H7 (cell line): ENCODE measurements around the gene PDK3. TPM values are rescaled to one million over a fixed set of nuclear protein-coding genes. Genes with fewer than 3 reads are reported as not detected.

ENCODE experiments used
- DNase-seq: peaks from one replicate; pipeline ENCODE4 v3.0.0; 2012
- H3K27me3 ChIP-seq: 2 replicates; pipeline ENCODE4 v1.6.0; 2011; ENCODE audit warnings: mild to moderate bottlenecking, low read length; ENCODE audit not compliant: control insufficient read depth, insufficient read depth
- H3K36me3 ChIP-seq: replicated peaks from 2 replicates; pipeline ENCODE4 v1.5.1; 2011; ENCODE audit warnings: low read length; ENCODE audit not compliant: control insufficient read depth, insufficient read depth
- H3K4me3 ChIP-seq: 2 replicates; pipeline ENCODE4 v1.5.1; 2011; ENCODE audit warnings: low read depth, mild to moderate bottlenecking, control low read depth, low read length, moderate library complexity; ENCODE audit not compliant: insufficient read depth
- total RNA-seq: library from RNA; depleted of rRNA; stranded (reverse); fragments of >200 nt; shearing (Covaris generic); gene quantifications from 2 replicates; pipeline ENCODE4 v1.2.3, GENCODE V29; 2014

The PDK3 gene
- total RNA-seq, 1 experiment from 2014 or later, result 29.3 TPM

GRCh38 chrX:24494647-24495075, 29.6 kb downstream of the PDK3 start:
- H3K27me3 ChIP-seq, result no peaks in the 10 kb centered on the region
- H3K36me3 ChIP-seq, result no peaks in the 10 kb centered on the region
- H3K4me3 ChIP-seq, result no peak overlapping the region
- no peak for DNase-seq

GRCh38 chrX:24495700-24496099, 30.6 kb downstream of the PDK3 start:
- DNase-seq, result no peak
- Histone ChIP-seq H3K36me3 (peaks cover 1% of the 10 kb centered on the region), H3K4me3 (no peak overlapping the region), H3K27me3 (no peaks in the 10 kb centered on the region)

- peaks cover 1% of the 10 kb centered on the region for H3K36me3 ChIP-seq
- H3K27me3 ChIP-seq, result no peaks in the 10 kb centered on the region
- no peak overlapping the region for H3K4me3 ChIP-seq
- DNase-seq, result no peak
These were observed 33.1 kb downstream of the PDK3 start for GRCh38 chrX:24498181-24498580.

GRCh38 chrX:24498975-24499374, 33.9 kb downstream of the PDK3 start:
- DNase-seq, result no peak
- Histone ChIP-seq H3K36me3 (peaks cover 1% of the 10 kb centered on the region), H3K4me3 (no peak overlapping the region), H3K27me3 (no peaks in the 10 kb centered on the region)

GRCh38 chrX:24506082-24506481, 41.0 kb downstream of the PDK3 start:
- H3K36me3 ChIP-seq, result peaks cover 1% of the 10 kb centered on the region
- H3K4me3 ChIP-seq, result no peak overlapping the region
- DNase-seq, result no peak
- no peaks in the 10 kb centered on the region for H3K27me3 ChIP-seq

GRCh38 chrX:24508375-24508774, 43.3 kb downstream of the PDK3 start:
- no peak for DNase-seq
- peaks cover 1% of the 10 kb centered on the region for H3K36me3 ChIP-seq
- no peak overlapping the region for H3K4me3 ChIP-seq
- H3K27me3 ChIP-seq, result no peaks in the 10 kb centered on the region

- Histone ChIP-seq H3K36me3 (peaks cover 1% of the 10 kb centered on the region), H3K27me3 (no peaks in the 10 kb centered on the region), H3K4me3 (no peak overlapping the region)
- DNase-seq, result no peak
These were observed 48.3 kb downstream of the PDK3 start for GRCh38 chrX:24513416-24513815.

- peak; percentile 22 for DNase-seq
- Histone ChIP-seq H3K4me3 (no peak overlapping the region), H3K36me3 (no peaks in the 10 kb centered on the region; the same call in none of the 2 replicates), H3K27me3 (no peaks in the 10 kb centered on the region)
These were observed 50.4 kb downstream of the PDK3 start for GRCh38 chrX:24515447-24515846.

- no peak for DNase-seq
- H3K27me3 ChIP-seq, result no peaks in the 10 kb centered on the region
- H3K4me3 ChIP-seq, result no peak overlapping the region
- H3K36me3 ChIP-seq, result no peaks in the 10 kb centered on the region
These were observed 55.4 kb downstream of the PDK3 start for GRCh38 chrX:24520472-24520871.

- Histone ChIP-seq H3K27me3 (no peaks in the 10 kb centered on the region), H3K4me3 (no peak overlapping the region), H3K36me3 (peaks cover 2% of the 10 kb centered on the region)
- DNase-seq, result no peak
These were observed 60.4 kb downstream of the PDK3 start for GRCh38 chrX:24525455-24525854.

GRCh38 chrX:24526616-24527015, 61.5 kb downstream of the PDK3 start:
- DNase-seq, result peak; percentile 49
- no peaks in the 10 kb centered on the region for H3K27me3 ChIP-seq
- no peak overlapping the region for H3K4me3 ChIP-seq

GRCh38 chrX:24528605-24529004, 63.5 kb downstream of the PDK3 start:
- peak; percentile 52 for DNase-seq
- Histone ChIP-seq H3K36me3 (peaks cover 2% of the 10 kb centered on the region), H3K27me3 (no peaks in the 10 kb centered on the region), H3K4me3 (no peak overlapping the region)

More at GRCh38 chrX:24526616-24527015, 61.5 kb downstream of the PDK3 start:
- H3K36me3 ChIP-seq, result peaks cover 2% of the 10 kb centered on the region

- no peak overlapping the region for H3K4me3 ChIP-seq
These were observed 71.5 kb downstream of the PDK3 start for GRCh38 chrX:24536551-24536950.

GRCh38 chrX:24542756-24543155, 77.7 kb downstream of the PDK3 start:
- Histone ChIP-seq H3K4me3 (no peak overlapping the region), H3K27me3 (no peaks in the 10 kb centered on the region), H3K36me3 (peaks cover 2% of the 10 kb centered on the region; the same call in 1 of the 2 replicates)
- DNase-seq, result no peak

More at GRCh38 chrX:24536551-24536950, 71.5 kb downstream of the PDK3 start:
- Histone ChIP-seq H3K36me3 (peaks cover 4% of the 10 kb centered on the region), H3K27me3 (no peaks in the 10 kb centered on the region)
- DNase-seq, result no peak

GRCh38 chrX:24547961-24548360, 82.9 kb downstream of the PDK3 start:
- no peaks in the 10 kb centered on the region for H3K27me3 ChIP-seq
- H3K36me3 ChIP-seq, result no peaks in the 10 kb centered on the region
- no peak overlapping the region for H3K4me3 ChIP-seq
- DNase-seq, result no peak

- DNase-seq, result no peak
- Histone ChIP-seq H3K4me3 (no peak overlapping the region), H3K36me3 (no peaks in the 10 kb centered on the region), H3K27me3 (no peaks in the 10 kb centered on the region)
These were observed 85.1 kb downstream of the PDK3 start for GRCh38 chrX:24550166-24550565.
